Measurements from ENCODE around the gene TMEM31.
"Not testable (repeated sequence)": the region's sequence is repeated elsewhere in the genome, so short reads cannot be mapped to it uniquely, and the experiment has no call there.

Gene TMEM31

DNA sequence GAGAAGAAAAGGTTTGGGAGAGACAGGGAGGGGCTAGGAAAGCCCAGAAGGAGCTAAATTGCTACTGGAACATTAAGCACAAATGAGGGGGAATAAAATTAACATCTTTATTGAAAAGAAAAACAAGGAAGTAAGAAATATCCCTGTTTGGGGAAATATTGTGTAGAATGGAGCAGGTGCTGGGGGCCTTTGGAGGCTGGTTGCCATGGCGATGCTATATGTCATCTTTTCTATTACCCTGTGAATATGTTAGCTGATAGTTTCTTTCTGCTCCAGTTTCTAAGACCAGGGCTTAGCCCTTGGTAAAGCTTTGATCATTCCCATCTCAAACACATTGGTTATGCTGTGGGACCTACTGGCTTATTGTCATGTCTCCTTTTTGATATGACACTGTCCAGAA lies 28.7 kb downstream of the TMEM31 start:
- peak overlapping the region; percentile 49 for H3K27ac Mint-ChIP-seq
- no peaks in the 10 kb centered on the region for H3K9me3 Mint-ChIP-seq
- DNase-seq = no peak
- H3K4me3 Mint-ChIP-seq = no peak overlapping the region
- H3K4me1 Mint-ChIP-seq = no peaks in the 10 kb centered on the region
- H3K36me3 Mint-ChIP-seq = no peaks in the 10 kb centered on the region
- CTCF ChIA-PET = no interaction called here
- H3K27me3 Mint-ChIP-seq = no peaks in the 10 kb centered on the region

- Mint-ChIP-seq H3K4me1 (no peaks in the 10 kb centered on the region), H3K36me3 (no peaks in the 10 kb centered on the region), H3K27ac (no peak overlapping the region), H3K9me3 (no peaks in the 10 kb centered on the region), H3K27me3 (peaks cover 5% of the 10 kb centered on the region), H3K4me3 (no peak overlapping the region)
- CTCF ChIA-PET = no interaction called here
- DNase-seq = no peak
Measured at GRCh38 chrX:103741879-103742278, 31.2 kb downstream of the TMEM31 start.

GRCh38 chrX:103742339-103742738 lies 31.6 kb downstream of the TMEM31 start:
- DNase-seq = no peak
- peaks cover 6% of the 10 kb centered on the region for H3K27me3 Mint-ChIP-seq
- CTCF ChIA-PET = no interaction called here

GRCh38 chrX:103747163-103747562 lies 36.5 kb downstream of the TMEM31 start:
- Mint-ChIP-seq H3K9me3 (no peaks in the 10 kb centered on the region), H3K27ac (no peak overlapping the region), H3K36me3 (no peaks in the 10 kb centered on the region), H3K4me1 (no peaks in the 10 kb centered on the region), H3K4me3 (no peak overlapping the region), H3K27me3 (peaks cover 6% of the 10 kb centered on the region)
- CTCF ChIA-PET = no interaction called here
- no peak for DNase-seq

More at GRCh38 chrX:103742339-103742738, 31.6 kb downstream of the TMEM31 start:
- no peak overlapping the region for H3K27ac Mint-ChIP-seq
- no peaks in the 10 kb centered on the region for H3K4me1 Mint-ChIP-seq
- no peaks in the 10 kb centered on the region for H3K9me3 Mint-ChIP-seq
- no peak overlapping the region for H3K4me3 Mint-ChIP-seq
- H3K36me3 Mint-ChIP-seq = no peaks in the 10 kb centered on the region

DNA sequence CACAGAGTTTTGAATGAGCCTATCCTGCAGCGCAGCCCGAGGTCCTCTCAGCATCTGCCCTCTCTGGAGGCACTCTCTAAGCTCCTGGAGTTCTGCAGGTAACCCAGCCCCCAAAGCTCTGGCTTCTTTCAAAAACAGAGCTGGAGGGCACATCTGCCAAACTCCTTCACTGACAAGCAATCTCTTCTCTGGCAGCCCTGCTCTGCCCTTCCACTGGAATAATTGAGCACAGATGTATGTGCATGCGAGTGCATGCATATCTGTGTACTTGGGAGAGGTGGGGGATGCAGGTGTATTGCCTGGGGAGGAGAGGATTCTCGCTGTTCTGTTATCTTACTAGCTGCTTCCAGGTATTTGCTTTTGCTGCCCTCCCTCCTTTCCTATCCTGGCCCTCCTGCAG lies 43.7 kb downstream of the TMEM31 start:
- H3K36me3 Mint-ChIP-seq = no peaks in the 10 kb centered on the region
- H3K27ac Mint-ChIP-seq = no peak overlapping the region
- no peaks in the 10 kb centered on the region for H3K4me1 Mint-ChIP-seq
- no peak for DNase-seq
- CTCF ChIA-PET = no interaction called here
- H3K9me3 Mint-ChIP-seq = peaks cover 4% of the 10 kb centered on the region
- H3K27me3 Mint-ChIP-seq = no peaks in the 10 kb centered on the region
- no peak overlapping the region for H3K4me3 Mint-ChIP-seq

DNA sequence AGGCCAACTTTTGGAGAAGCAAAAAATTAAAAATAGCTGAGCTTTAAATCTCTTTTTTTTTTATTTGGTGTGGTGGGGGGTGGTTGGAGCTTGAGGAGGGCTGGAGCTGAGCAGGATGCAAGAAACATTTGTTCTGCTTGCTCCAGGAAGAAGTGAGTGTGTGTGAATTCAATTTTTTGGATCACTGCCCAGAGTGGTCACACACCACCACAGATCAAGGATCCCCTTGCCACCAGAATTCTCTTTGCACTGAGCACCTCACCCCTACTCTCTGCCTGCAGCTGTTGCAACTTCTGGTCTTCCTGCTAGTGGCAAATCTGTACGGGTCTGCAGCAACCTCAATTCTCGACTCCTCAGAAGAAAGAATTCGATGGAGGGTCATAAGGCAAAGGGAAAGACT lies 46.0 kb downstream of the TMEM31 start:
- no peaks in the 10 kb centered on the region for H3K36me3 Mint-ChIP-seq
- CTCF ChIA-PET = no interaction called here
- no peak overlapping the region for H3K27ac Mint-ChIP-seq
- H3K4me1 Mint-ChIP-seq = no peaks in the 10 kb centered on the region
- no peak overlapping the region for H3K4me3 Mint-ChIP-seq
- peaks cover 4% of the 10 kb centered on the region for H3K9me3 Mint-ChIP-seq
- DNase-seq = no peak
- no peaks in the 10 kb centered on the region for H3K27me3 Mint-ChIP-seq

- Mint-ChIP-seq H3K4me3 (no peak overlapping the region), H3K27me3 (no peaks in the 10 kb centered on the region), H3K36me3 (no peaks in the 10 kb centered on the region), H3K4me1 (no peaks in the 10 kb centered on the region), H3K9me3 (peaks cover 4% of the 10 kb centered on the region), H3K27ac (no peak overlapping the region)
- no peak for DNase-seq
- CTCF ChIA-PET = no interaction called here
Measured at GRCh38 chrX:103758555-103758954, 47.8 kb downstream of the TMEM31 start.

GRCh38 chrX:103763541-103763940 lies 52.8 kb downstream of the TMEM31 start:
- H3K9me3 Mint-ChIP-seq, H3K4me3 Mint-ChIP-seq, H3K27me3 Mint-ChIP-seq, H3K4me1 Mint-ChIP-seq, CTCF ChIA-PET, H3K27ac Mint-ChIP-seq, DNase-seq, H3K36me3 Mint-ChIP-seq: not testable (repeated sequence)

Measured in activated naive CD4-positive, alpha-beta T cell treated with anti-CD3 and anti-CD28 coated beads, Interleukin-2, amount 10 ng/mL, durations not matched to agents 7 days and 5 days (primary cell).